Colonic mucosa (tissue), 4 donors: ENCODE results near the gene LIME1. TPM values are rescaled to one million over a fixed set of nuclear protein-coding genes. Genes with fewer than 3 reads are reported as not detected.

ENCODE experiments used
- DNase-seq: peaks from one replicate; pipeline ENCODE4 v3.0.0-alpha.2; 2020
- H3K27ac ChIP-seq: fragments of 200-600 bp; one replicate; pipeline ENCODE4 v1.8.0; 2021
- H3K27me3 ChIP-seq: fragments of 200-600 bp; one replicate; pipeline ENCODE4 v1.8.0; 2021
- H3K36me3 ChIP-seq: fragments of 200-600 bp; one replicate; pipeline ENCODE4 v1.8.0; 2021
- H3K4me1 ChIP-seq: fragments of 200-600 bp; one replicate; pipeline ENCODE4 v1.8.0; 2021; ENCODE audit warnings: mild to moderate bottlenecking
- H3K4me3 ChIP-seq: fragments of 200-600 bp; one replicate; pipeline ENCODE4 v1.8.0; 2021
- H3K9ac ChIP-seq, 2 donors: one replicate each; pipeline ENCODE4 v1.7.0; 2013; ENCODE audit warnings: control low read depth in 2 of 2, low read depth in 2 of 2, low read length in 2 of 2
- H3K9me3 ChIP-seq: fragments of 200-600 bp; one replicate; pipeline ENCODE4 v1.8.0; 2021
- intact Hi-C: fragments of 100-400 bp; cut with DNase I; formaldehyde crosslinking; loops from one replicate; pipeline ENCODE4 v1.14.1; 2022
- total RNA-seq, 2 donors: library from RNA; stranded (reverse); fragmentation: NEBNext Ultra II Directional in 1 of 2; extraction: Animal tissue kit (Norgen Biotek cat#: 25700) in 1 of 2; gene quantifications; one replicate each; pipeline ENCODE4 v1.2.1, GENCODE V29; 2021
- TF ChIP-seq, protein P1 (sequence below): fragments of 200-600 bp; IDR thresholded peaks from one replicate; pipeline ENCODE4 v1.8.0; 2022; ENCODE audit warnings: antibody characterized with exemption, mild to moderate bottlenecking
- donor health status: healthy.
- donor health status: DM: no; HTN: no; CAD: no.
- donor health status: DM: no; HTN: no; CAD: no.

Gene LIME1
- total RNA-seq, 2 donors from 2014 or later = 10.8 to 20.0 TPM

DNA sequence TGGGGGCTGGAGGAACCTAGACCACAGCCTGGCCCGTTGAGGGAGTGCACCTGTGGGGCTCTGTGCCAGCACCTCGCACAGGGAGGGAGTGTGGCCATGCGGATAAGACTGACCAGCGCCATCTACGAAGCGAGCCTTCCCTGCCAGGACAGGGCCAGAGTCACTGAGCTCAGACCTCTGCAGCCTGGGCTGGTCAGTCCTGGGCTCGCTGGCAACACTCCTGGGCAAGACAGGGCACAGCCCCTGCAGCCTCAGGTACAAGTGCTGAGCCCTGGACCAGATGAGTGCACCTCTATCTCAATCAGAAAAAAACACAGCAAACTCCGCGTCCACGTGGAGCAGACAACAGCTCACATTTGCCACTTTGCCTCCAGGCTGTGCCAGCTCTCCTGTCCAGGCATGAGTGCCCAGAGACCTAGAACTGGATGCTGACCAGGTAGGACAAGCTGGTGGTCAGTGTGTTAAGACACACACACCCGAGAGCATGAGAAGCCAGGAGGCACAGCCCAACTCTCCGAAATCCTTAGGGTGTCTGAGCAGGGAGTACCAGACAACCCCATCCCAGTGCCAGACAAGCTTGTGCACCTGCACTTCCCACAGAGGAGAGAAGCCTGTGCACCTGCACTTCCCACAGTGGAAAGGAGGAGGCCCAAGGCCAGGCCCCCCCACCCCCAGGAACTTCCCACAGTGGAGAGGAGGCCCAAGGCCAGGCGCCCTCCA, 33.6 kb upstream of the LIME1 start:
- intact Hi-C loops = loop anchor here (10.0 kb wide), 1 partner anchor 92 kb away; no protein-coding TSS in a partner anchor
- H3K4me1 ChIP-seq = peaks cover 16% of the 10 kb centered on the region

DNA sequence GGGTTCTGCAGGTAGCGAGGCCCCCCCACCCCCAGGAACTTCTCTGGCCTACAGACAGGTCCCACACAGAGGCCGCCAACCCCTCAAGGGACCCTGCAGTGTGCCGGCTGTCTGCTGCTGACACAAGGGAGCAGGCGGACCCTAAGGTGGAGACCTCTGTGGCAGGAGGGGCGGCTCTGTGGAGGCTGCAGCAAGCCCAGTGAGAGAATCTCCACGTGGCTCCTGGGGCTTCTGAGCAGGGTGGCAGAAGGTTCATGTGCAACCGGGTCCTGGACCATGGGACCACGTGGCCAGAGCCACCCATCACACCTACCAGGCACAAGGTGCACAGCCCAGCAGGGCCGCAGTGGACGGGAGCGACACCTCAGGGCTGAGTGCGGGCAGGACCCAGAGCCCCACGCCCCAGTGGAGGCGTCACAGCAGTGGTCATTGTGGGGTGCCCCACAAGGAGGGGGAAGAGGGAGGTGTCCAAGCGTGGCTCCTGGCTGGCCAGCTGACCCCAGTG, 32.9 kb upstream of the LIME1 start:
- no peak for DNase-seq
- Histone ChIP-seq H3K36me3 (peaks cover 11% of the 10 kb centered on the region), H3K9me3 (no peaks in the 10 kb centered on the region), H3K27me3 (no peaks in the 10 kb centered on the region), H3K27ac (no peak overlapping the region), H3K4me3 (no peak overlapping the region), H3K9ac (no peak overlapping the region), H3K4me1 (peaks cover 16% of the 10 kb centered on the region)
- intact Hi-C loops = loop anchor here (10.0 kb wide), 1 partner anchor 91 kb away; no protein-coding TSS in a partner anchor
- TF ChIP-seq, protein P1, sequence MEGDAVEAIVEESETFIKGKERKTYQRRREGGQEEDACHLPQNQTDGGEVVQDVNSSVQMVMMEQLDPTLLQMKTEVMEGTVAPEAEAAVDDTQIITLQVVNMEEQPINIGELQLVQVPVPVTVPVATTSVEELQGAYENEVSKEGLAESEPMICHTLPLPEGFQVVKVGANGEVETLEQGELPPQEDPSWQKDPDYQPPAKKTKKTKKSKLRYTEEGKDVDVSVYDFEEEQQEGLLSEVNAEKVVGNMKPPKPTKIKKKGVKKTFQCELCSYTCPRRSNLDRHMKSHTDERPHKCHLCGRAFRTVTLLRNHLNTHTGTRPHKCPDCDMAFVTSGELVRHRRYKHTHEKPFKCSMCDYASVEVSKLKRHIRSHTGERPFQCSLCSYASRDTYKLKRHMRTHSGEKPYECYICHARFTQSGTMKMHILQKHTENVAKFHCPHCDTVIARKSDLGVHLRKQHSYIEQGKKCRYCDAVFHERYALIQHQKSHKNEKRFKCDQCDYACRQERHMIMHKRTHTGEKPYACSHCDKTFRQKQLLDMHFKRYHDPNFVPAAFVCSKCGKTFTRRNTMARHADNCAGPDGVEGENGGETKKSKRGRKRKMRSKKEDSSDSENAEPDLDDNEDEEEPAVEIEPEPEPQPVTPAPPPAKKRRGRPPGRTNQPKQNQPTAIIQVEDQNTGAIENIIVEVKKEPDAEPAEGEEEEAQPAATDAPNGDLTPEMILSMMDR = no peak

More for the DNA sequence above, 33.6 kb upstream of the LIME1 start:
- Histone ChIP-seq H3K9ac (peak overlapping the region in 1 of 2 donors; percentile 24), H3K36me3 (peaks cover 11% of the 10 kb centered on the region), H3K9me3 (no peaks in the 10 kb centered on the region), H3K27ac (no peak overlapping the region), H3K27me3 (no peaks in the 10 kb centered on the region), H3K4me3 (no peak overlapping the region)
- TF ChIP-seq, protein P1 = no peak
- DNase-seq = no peak

DNA sequence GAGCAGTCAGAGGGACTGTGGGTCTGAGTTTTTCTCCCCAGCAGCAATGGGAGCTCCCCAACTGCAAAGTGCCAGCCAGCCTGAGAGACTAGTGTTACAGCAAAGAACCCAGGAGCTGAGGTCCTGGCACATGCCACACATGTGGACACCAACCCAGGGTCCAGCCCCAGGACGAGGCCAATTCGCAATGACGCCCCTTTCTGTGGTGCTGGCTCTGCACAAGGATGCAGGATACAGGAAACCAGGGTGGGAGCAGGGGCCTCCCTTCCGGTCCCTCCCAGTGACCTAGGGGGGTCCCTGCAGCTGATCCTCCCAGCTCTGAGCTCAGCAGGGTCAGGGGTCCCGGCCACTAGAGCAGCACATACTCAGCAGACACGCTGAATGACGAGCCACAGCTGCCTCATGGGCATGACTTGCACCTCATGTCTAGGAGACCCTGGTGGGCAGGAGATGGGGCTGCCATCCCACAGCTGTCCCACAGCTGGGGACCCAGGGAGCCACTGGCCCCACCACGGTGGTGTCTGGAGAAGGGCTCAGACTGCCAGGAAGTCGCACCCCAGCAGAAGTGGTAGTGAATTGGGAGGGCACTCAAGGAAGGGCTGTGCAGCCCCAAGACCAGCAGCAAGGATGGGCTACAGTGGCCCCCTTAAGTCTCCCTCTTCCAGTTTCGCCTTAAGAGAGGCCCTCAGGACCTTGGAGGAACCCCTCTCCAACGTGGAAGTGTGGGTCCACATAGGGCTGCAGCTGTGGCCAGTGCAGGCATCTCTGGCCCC, 32.3 kb upstream of the LIME1 start:
- intact Hi-C loops = loop anchor here (10.0 kb wide), 1 partner anchor 91 kb away; no protein-coding TSS in a partner anchor
- H3K4me1 ChIP-seq = peaks cover 18% of the 10 kb centered on the region
- H3K9ac ChIP-seq = no peak overlapping the region
- no peak overlapping the region for H3K4me3 ChIP-seq
- H3K27me3 ChIP-seq = no peaks in the 10 kb centered on the region
- no peaks in the 10 kb centered on the region for H3K9me3 ChIP-seq
- no peak for DNase-seq
- TF ChIP-seq, protein P1 = no peak
- peaks cover 11% of the 10 kb centered on the region for H3K36me3 ChIP-seq
- no peak overlapping the region for H3K27ac ChIP-seq

DNA sequence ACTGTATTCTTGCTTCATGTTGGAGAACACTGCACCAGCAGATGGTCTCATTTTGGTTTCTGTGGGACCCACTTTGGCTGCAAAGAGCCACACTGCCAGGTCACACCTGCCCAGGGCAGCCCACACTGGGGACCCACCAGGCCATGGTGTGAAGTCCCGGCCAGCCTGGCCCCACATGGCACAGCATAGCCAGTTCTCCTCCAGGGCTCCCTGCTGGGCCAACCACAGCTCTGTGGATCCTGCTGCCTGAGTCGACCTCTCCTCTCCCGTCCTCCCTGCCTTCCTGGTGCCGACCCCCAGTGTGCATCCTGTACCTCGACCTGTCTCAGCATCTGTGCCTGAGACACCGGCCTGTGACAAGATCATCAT, 31.7 kb upstream of the LIME1 start:
- H3K9ac ChIP-seq = no peak overlapping the region
- no peaks in the 10 kb centered on the region for H3K9me3 ChIP-seq
- H3K4me1 ChIP-seq = peaks cover 22% of the 10 kb centered on the region
- intact Hi-C loops = loop anchor here (10.0 kb wide), 1 partner anchor 90 kb away; no protein-coding TSS in a partner anchor
- H3K27me3 ChIP-seq = no peaks in the 10 kb centered on the region
- H3K4me3 ChIP-seq = no peak overlapping the region
- H3K36me3 ChIP-seq = peaks cover 11% of the 10 kb centered on the region
- DNase-seq = no peak
- H3K27ac ChIP-seq = no peak overlapping the region
- TF ChIP-seq, protein P1 = no peak

DNA sequence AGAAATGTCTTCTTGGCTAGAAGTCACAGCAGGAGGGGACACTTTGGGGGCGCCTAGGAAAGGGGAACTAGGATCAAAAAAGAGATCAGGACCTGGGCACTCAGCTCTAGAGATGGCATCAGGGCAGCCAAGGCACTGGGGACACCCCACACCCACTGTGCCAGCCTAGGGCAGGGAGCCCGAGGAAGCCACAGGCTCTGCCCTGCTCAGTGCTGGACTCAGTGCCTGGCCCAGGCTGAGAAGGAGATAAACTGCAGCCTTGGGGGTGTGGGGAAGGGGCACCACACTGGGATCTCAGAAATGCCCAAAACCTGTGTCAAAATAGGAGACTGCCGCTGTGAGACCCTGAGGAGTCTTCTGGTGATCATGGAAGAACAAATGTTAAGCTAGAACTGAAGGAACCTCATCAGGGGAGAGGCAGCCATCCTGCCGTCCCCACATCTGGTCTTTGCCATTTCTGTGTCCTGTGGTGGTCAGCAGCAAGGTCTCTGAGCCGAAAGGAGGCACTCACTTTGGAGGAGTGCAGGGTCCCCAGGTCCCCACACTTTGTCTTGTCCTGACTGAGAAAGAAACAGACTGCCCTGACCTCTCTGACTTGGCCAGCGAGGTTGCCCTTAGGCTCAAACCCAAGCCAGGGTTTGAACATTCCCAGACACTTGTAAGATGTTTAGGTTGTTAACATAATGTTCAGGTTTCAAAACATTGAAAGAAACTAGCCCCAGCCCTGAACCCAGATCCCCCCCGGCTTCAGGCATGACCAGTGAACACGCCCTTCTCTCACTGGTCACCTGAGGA, 31.0 kb upstream of the LIME1 start:
- no peaks in the 10 kb centered on the region for H3K27me3 ChIP-seq
- H3K36me3 ChIP-seq = peaks cover 11% of the 10 kb centered on the region
- no peak for DNase-seq
- H3K4me1 ChIP-seq = peaks cover 22% of the 10 kb centered on the region
- H3K4me3 ChIP-seq = no peak overlapping the region
- intact Hi-C loops = loop anchor here (10.0 kb wide), 1 partner anchor 89 kb away; no protein-coding TSS in a partner anchor
- TF ChIP-seq, protein P1 = no peak
- no peaks in the 10 kb centered on the region for H3K9me3 ChIP-seq
- no peak overlapping the region for H3K9ac ChIP-seq
- H3K27ac ChIP-seq = no peak overlapping the region
